ENCODE measurements around the gene MC2R. TPM values are rescaled to one million over a fixed set of nuclear protein-coding genes. Genes with fewer than 3 reads are reported as not detected.
A peak's percentile ranks its signal among the peaks of the same experiment; 100 is the strongest.

The MC2R gene
- total RNA-seq, 1 experiment from 2014 or later: not detected

GRCh38 chr18:13892098-13892497 is 23.2 kb downstream of the MC2R start:
- Mint-ChIP-seq H3K27me3 (ENCODE audit: insufficient read depth, unreplicated experiment) (no peaks in the 10 kb centered on the region), H3K4me3 (ENCODE audit: unreplicated experiment) (no peak overlapping the region), H3K4me1 (ENCODE audit: insufficient read depth, unreplicated experiment) (no peaks in the 10 kb centered on the region), H3K9me3 (ENCODE audit: unreplicated experiment) (peaks cover 17% of the 10 kb centered on the region), H3K36me3 (ENCODE audit: insufficient read depth, unreplicated experiment) (no peaks in the 10 kb centered on the region), H3K27ac (ENCODE audit: low read depth, unreplicated experiment) (no peak overlapping the region)
- ChIA-PET CTCF (no interaction called here), POLR2A (interaction anchor here (0.7 kb wide), 1 partner anchor 207 kb away, joined by 3 read pairs; no protein-coding TSS in a partner anchor)
- TF ChIP-seq CTCF (IDR thresholded peaks at IDR 0.05; ENCODE audit: unreplicated experiment): no peak
- DNase-seq (ENCODE audit: unreplicated experiment): no peak
- no TSS peak for BruUV-seq (replicated peaks)
- intact Hi-C loops (cut with micrococcal nuclease): no loop called here

DNA sequence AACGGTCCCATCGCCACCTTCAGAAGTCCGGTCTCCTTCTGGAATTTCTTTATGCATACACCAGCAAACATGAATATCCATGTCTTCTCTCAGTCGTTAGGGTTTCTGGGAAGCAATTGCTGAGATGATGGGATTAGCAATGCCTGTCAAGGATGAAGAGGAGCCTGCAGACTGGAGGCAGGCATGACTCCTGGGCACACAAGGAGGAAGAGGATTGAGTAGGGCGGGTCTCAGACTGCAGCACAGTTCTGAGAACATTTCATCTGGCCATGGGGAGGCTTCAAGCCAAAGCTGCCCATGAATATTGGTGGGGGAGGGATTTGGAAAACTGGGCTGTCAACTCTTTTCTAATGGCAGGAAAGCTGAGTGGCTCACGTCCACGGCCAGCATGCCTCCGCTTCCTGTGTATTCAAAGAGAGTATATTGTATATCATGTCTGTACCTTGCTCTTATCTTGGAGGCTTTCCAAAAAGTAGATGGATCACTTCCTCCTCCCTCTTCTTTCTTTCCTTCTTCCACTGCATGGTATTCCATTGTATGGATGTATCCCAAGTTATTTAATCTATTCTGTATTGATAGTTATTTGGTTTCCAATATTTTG is 24.5 kb downstream of the MC2R start:
- Mint-ChIP-seq H3K27ac (ENCODE audit: low read depth, unreplicated experiment) (no peak overlapping the region), H3K9me3 (ENCODE audit: unreplicated experiment) (peaks cover 17% of the 10 kb centered on the region), H3K4me1 (ENCODE audit: insufficient read depth, unreplicated experiment) (no peaks in the 10 kb centered on the region), H3K36me3 (ENCODE audit: insufficient read depth, unreplicated experiment) (no peaks in the 10 kb centered on the region), H3K4me3 (ENCODE audit: unreplicated experiment) (no peak overlapping the region), H3K27me3 (ENCODE audit: insufficient read depth, unreplicated experiment) (no peaks in the 10 kb centered on the region)
- no peak for DNase-seq (ENCODE audit: unreplicated experiment)
- BruUV-seq (replicated peaks): no TSS peak
- TF ChIP-seq CTCF (IDR thresholded peaks at IDR 0.05; ENCODE audit: unreplicated experiment): no peak
- CTCF ChIA-PET: interaction anchor here (1.1 kb wide), 1 partner anchor 12 kb away, joined by 3 read pairs; no protein-coding TSS in a partner anchor
- POLR2A ChIA-PET: no interaction called here
- intact Hi-C loops (cut with micrococcal nuclease): no loop called here

GRCh38 chr18:13889671-13890070 is 25.7 kb downstream of the MC2R start:
- CTCF ChIA-PET: interaction anchor here (0.7 kb wide), 1 partner anchor 9 kb away, joined by 3 read pairs; no protein-coding TSS in a partner anchor
- no peak overlapping the region for H3K27ac Mint-ChIP-seq (ENCODE audit: low read depth, unreplicated experiment)
- peak; percentile 75 for DNase-seq (ENCODE audit: unreplicated experiment)
- POLR2A ChIA-PET: interaction anchor here (0.6 kb wide), 1 partner anchor 203 kb away, joined by 3 read pairs; no protein-coding TSS in a partner anchor
- no peaks in the 10 kb centered on the region for H3K27me3 Mint-ChIP-seq (ENCODE audit: insufficient read depth, unreplicated experiment)
- no peaks in the 10 kb centered on the region for H3K4me1 Mint-ChIP-seq (ENCODE audit: insufficient read depth, unreplicated experiment)
- no peaks in the 10 kb centered on the region for H3K36me3 Mint-ChIP-seq (ENCODE audit: insufficient read depth, unreplicated experiment)
- H3K9me3 Mint-ChIP-seq (ENCODE audit: unreplicated experiment): peaks cover 11% of the 10 kb centered on the region
- intact Hi-C loops (cut with micrococcal nuclease): no loop called here
- no peak for TF ChIP-seq CTCF (IDR thresholded peaks at IDR 0.05; ENCODE audit: unreplicated experiment)
- no peak overlapping the region for H3K4me3 Mint-ChIP-seq (ENCODE audit: unreplicated experiment)
- no TSS peak for BruUV-seq (replicated peaks)

DNA sequence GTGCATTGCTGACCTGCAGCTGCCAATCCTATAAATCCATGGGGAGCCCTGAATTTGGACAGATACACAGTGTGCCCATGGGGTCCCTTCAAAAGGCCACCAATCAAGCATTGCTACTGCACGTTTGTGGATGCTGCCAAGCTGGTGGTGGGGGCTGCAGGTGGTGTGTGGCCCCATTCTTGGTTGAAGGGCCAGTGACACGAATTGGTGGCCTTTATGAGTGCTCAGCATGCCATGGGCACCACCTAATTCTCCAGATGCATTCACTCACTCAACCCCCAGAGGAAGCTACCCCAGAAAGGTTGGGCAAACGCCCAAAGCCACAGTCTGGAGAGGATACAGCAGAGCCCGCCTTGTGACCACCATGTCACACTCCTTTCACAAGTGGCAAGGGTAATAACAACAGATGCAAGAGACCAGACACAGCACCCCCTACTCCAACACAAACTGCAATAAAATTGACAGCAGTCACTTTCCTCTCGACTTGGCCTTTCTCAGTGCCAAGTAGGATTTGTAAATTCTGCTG is 27.1 kb downstream of the MC2R start:
- Mint-ChIP-seq H3K36me3 (ENCODE audit: insufficient read depth, unreplicated experiment) (no peaks in the 10 kb centered on the region), H3K4me3 (ENCODE audit: unreplicated experiment) (no peak overlapping the region), H3K9me3 (ENCODE audit: unreplicated experiment) (peaks cover 6% of the 10 kb centered on the region), H3K4me1 (ENCODE audit: insufficient read depth, unreplicated experiment) (no peaks in the 10 kb centered on the region), H3K27me3 (ENCODE audit: insufficient read depth, unreplicated experiment) (no peaks in the 10 kb centered on the region), H3K27ac (ENCODE audit: low read depth, unreplicated experiment) (no peak overlapping the region)
- ChIA-PET POLR2A (interaction anchor here (0.7 to 1.0 kb wide), 2 partner anchors 10 to 168 kb away, joined by 4 to 5 read pairs; no protein-coding TSS in a partner anchor), CTCF (interaction anchor here (0.6 to 1.6 kb wide), 2 partner anchors 9 to 12 kb away, joined by 3 to 7 read pairs; no protein-coding TSS in a partner anchor)
- DNase-seq (ENCODE audit: unreplicated experiment): no peak
- BruUV-seq (replicated peaks): no TSS peak
- no peak for TF ChIP-seq CTCF (IDR thresholded peaks at IDR 0.05; ENCODE audit: unreplicated experiment)
- intact Hi-C loops (cut with micrococcal nuclease): no loop called here
